Measurements from ENCODE around the gene TTC39B. TPM values are rescaled to one million over a fixed set of nuclear protein-coding genes. Genes with fewer than 3 reads are reported as not detected.

Gene TTC39B
- total RNA-seq, 1 donor from 2014 or later, result 3.1 TPM

DNA sequence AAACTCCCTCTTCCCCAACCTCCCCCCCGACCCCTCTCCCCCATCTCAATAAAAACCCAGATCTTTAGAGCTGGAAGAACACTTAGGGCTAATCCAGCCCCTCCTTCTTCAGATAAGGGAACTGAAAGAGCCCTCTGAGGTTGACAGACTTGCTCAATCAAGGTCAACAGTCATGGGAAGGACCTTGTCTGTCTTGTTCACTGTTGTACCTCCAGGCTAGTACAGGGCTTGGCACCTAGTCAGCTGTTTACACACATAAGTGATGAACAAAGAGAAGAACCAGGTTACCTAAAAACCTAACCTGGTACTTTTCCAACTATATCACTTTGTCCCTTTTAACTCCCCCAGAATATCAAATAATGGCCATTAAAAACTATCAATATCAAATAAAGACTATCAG lies 2.4 kb downstream of the TTC39B start:
- no peaks in the 10 kb centered on the region for H3K4me1 Mint-ChIP-seq (ENCODE audit: low read depth, unreplicated experiment)
- H3K27me3 Mint-ChIP-seq (ENCODE audit: unreplicated experiment), result peaks cover 1% of the 10 kb centered on the region
- TF ChIP-seq, protein P1, sequence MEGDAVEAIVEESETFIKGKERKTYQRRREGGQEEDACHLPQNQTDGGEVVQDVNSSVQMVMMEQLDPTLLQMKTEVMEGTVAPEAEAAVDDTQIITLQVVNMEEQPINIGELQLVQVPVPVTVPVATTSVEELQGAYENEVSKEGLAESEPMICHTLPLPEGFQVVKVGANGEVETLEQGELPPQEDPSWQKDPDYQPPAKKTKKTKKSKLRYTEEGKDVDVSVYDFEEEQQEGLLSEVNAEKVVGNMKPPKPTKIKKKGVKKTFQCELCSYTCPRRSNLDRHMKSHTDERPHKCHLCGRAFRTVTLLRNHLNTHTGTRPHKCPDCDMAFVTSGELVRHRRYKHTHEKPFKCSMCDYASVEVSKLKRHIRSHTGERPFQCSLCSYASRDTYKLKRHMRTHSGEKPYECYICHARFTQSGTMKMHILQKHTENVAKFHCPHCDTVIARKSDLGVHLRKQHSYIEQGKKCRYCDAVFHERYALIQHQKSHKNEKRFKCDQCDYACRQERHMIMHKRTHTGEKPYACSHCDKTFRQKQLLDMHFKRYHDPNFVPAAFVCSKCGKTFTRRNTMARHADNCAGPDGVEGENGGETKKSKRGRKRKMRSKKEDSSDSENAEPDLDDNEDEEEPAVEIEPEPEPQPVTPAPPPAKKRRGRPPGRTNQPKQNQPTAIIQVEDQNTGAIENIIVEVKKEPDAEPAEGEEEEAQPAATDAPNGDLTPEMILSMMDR (IDR thresholded peaks at IDR 0.05; ENCODE audit: partially characterized antibody, unreplicated experiment), result no peak
- no peak overlapping the region for H3K27ac Mint-ChIP-seq (ENCODE audit: unreplicated experiment)
- no peak for DNase-seq
- peaks cover 3% of the 10 kb centered on the region for H3K9me3 Mint-ChIP-seq (ENCODE audit: unreplicated experiment)
- H3K4me3 Mint-ChIP-seq (ENCODE audit: unreplicated experiment), result no peak overlapping the region
- H3K36me3 Mint-ChIP-seq (ENCODE audit: unreplicated experiment), result no peaks in the 10 kb centered on the region

DNA sequence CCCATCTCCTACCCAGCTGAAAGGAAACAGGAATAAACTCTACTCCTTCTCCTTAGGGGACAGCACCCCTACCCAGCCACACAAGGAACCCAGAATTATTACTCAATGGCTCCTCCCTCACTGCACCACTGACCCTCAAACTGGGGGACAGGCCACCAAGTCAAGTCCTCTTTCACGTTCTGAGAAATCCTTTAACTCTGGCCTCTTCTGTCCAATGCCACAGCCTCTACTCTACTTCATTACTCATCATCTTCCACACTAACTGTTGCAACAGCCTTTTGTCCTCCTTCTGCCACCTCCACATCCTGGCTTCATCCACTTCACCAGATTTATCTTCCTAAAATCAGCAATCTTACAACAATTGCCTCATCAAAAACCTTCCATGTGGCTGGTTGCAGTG lies 6.8 kb downstream of the TTC39B start:
- Mint-ChIP-seq H3K36me3 (ENCODE audit: unreplicated experiment) (peaks cover 15% of the 10 kb centered on the region), H3K9me3 (ENCODE audit: unreplicated experiment) (no peaks in the 10 kb centered on the region), H3K4me1 (ENCODE audit: low read depth, unreplicated experiment) (no peaks in the 10 kb centered on the region), H3K27ac (ENCODE audit: unreplicated experiment) (no peak overlapping the region), H3K4me3 (ENCODE audit: unreplicated experiment) (no peak overlapping the region), H3K27me3 (ENCODE audit: unreplicated experiment) (peaks cover 5% of the 10 kb centered on the region)
- no peak for DNase-seq
- TF ChIP-seq, protein P1 (IDR thresholded peaks at IDR 0.05; ENCODE audit: partially characterized antibody, unreplicated experiment), result no peak

DNA sequence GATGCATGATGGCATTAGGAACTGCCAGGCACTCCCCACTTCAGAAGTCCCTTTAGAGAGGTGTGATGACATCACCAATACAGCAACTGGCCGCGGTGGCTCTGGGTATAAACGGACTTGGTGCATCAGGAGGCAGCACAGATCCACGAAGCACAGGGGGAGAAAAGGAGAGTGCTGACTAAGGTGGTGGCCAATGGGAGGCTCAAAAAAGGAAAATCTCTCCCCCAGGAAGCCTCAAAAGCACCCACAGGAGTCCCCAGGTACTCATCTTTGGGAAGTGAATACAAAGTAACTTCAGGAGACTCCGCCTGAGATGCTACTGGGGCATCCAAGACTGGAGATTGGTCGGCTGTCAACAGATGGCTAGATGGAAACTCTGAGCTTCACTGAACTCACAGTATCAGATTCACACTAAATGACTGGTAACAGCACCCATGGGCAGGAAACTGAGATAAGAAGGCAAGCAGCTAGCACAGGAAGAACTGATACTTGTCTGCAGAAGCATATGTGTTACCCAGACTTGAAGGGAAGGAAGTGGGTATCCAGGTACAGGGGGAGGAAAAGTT lies 7.6 kb downstream of the TTC39B start:
- Mint-ChIP-seq H3K27ac (ENCODE audit: unreplicated experiment) (no peak overlapping the region), H3K27me3 (ENCODE audit: unreplicated experiment) (peaks cover 5% of the 10 kb centered on the region), H3K4me3 (ENCODE audit: unreplicated experiment) (no peak overlapping the region), H3K36me3 (ENCODE audit: unreplicated experiment) (peaks cover 15% of the 10 kb centered on the region), H3K9me3 (ENCODE audit: unreplicated experiment) (no peaks in the 10 kb centered on the region), H3K4me1 (ENCODE audit: low read depth, unreplicated experiment) (no peaks in the 10 kb centered on the region)
- DNase-seq, result no peak
- TF ChIP-seq, protein P1 (IDR thresholded peaks at IDR 0.05; ENCODE audit: partially characterized antibody, unreplicated experiment), result no peak

DNA sequence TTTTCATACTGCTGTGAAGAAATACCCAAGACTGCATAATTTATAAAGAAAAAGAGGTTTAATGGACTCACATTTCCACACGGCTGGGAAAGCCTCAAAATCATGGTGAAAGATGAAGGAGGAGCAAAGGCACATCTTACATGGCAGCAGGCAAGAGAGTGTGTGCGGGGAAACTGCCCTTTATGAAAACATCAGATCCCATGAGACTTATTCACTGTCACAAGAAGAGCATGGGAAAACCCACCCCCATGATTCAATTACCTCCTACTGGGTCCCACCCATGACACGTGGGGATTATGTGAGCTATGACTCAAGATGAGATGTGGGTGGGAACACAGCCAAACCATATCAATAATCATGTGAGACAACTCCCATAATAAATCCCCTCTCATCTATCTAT lies 8.7 kb downstream of the TTC39B start:
- H3K27me3 Mint-ChIP-seq (ENCODE audit: unreplicated experiment), result peaks cover 5% of the 10 kb centered on the region
- DNase-seq, result no peak
- TF ChIP-seq, protein P1 (IDR thresholded peaks at IDR 0.05; ENCODE audit: partially characterized antibody, unreplicated experiment), result no peak
- no peaks in the 10 kb centered on the region for H3K9me3 Mint-ChIP-seq (ENCODE audit: unreplicated experiment)
- no peak overlapping the region for H3K27ac Mint-ChIP-seq (ENCODE audit: unreplicated experiment)
- H3K4me1 Mint-ChIP-seq (ENCODE audit: low read depth, unreplicated experiment), result no peaks in the 10 kb centered on the region
- H3K4me3 Mint-ChIP-seq (ENCODE audit: unreplicated experiment), result no peak overlapping the region
- peaks cover 15% of the 10 kb centered on the region for H3K36me3 Mint-ChIP-seq (ENCODE audit: unreplicated experiment)

DNA sequence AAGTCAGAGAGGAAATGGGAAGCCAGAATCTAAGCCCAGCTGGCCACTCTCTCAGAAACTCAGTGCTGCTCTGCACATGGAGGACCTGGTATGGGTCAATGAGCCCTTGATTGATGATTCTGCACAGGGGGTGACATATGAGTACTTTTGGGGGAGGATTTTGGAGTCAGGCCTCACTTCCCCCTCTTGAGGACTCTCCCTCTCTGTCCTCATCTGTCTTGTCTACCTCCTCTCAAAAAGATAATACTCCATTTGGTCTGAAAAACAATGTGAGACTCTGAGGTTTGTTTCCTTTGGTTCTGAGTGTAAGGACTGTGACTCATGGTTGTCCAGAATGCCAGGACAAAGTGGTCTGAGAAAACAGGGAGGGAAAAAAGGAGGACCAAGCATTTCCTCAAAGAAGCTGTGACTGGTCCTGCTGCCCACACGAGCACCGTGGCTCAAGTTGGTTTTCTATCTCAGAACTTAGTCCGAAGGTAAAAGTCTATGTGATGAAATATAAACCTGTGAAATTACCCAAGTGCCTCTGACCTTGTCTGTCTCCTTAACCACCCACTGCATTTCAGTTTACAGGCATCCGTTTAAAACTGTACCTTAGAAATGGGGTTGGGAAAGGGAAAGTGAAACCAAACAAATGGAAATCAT lies 11.1 kb downstream of the TTC39B start:
- H3K9me3 Mint-ChIP-seq (ENCODE audit: unreplicated experiment), result no peaks in the 10 kb centered on the region
- no peak overlapping the region for H3K4me3 Mint-ChIP-seq (ENCODE audit: unreplicated experiment)
- H3K4me1 Mint-ChIP-seq (ENCODE audit: low read depth, unreplicated experiment), result no peaks in the 10 kb centered on the region
- no peak for DNase-seq
- TF ChIP-seq, protein P1 (IDR thresholded peaks at IDR 0.05; ENCODE audit: partially characterized antibody, unreplicated experiment), result no peak
- no peak overlapping the region for H3K27ac Mint-ChIP-seq (ENCODE audit: unreplicated experiment)
- peaks cover 15% of the 10 kb centered on the region for H3K36me3 Mint-ChIP-seq (ENCODE audit: unreplicated experiment)
- H3K27me3 Mint-ChIP-seq (ENCODE audit: unreplicated experiment), result peaks cover 5% of the 10 kb centered on the region

Measured in glutamatergic neuron (in vitro differentiated cells).